NCI-H1436 (cell line): ENCODE measurements around the gene MBD5.

Experiments used
- DNase-seq: peaks from one replicate; lab custom pipeline; 2025; lab: John Stamatoyannopoulos, UW

Gene MBD5

DNA sequence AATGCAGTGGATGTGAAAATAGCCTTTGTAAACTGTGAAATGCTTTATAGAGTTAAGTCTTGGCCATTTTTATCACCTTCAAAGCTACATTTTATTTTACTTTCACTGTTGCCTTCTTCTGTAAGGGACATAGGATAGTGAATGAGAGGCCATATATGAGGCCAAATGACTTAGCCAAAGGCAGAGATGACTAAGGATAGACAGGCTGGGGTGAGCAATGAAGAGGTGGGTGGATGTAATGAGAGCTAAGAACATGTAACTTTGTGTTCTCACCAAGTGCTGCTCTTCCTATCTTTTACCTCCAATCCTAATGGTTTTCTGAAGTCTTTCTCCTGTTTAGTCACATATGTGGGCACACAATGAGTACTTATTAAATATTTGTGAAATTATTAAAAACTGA lies 101.9 kb downstream of the MBD5 start:
- no peak for DNase-seq

GRCh38 chr2:148124271-148124670 lies 103.4 kb downstream of the MBD5 start:
- DNase-seq = no peak

DNA sequence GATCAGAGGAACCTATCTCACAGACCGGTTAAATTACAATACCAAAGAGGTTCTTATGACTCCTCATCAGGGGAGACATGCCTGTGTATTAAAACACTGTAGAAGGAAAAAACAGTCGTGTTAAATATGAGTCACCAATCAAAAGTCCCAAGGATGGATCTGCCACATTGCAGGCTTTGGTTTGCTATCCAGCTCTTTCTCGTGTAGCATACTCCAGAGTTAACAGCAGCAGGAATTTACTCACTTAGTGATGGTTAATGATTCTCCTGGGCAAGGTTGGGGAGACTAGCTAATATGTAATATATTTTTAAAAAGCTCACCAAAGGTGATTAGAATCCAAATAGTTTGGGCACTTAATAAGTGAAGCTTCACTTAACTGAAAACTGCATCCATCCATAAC lies 109.7 kb downstream of the MBD5 start:
- no peak for DNase-seq

- no peak for DNase-seq
These were observed 111.5 kb downstream of the MBD5 start for GRCh38 chr2:148132412-148132811.

DNA sequence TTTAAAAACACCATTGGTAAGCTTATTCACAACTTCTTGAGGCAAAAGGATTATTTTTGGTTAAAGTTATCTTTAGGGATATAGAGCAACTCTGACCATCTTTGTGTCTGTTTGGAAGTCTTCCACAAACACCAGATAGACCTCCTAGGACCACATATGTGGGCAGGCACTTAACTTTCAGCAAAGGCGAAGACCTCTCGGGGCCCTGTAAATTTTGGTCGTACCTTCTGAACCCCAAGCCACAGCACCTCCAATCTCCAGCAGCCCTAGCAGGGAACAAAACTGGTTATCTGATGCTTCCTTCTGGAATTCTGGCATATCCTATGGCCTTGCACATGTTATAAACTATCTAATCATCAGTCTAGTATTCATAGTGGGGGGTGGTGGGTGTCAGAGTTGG lies 114.8 kb downstream of the MBD5 start:
- no peak for DNase-seq

DNA sequence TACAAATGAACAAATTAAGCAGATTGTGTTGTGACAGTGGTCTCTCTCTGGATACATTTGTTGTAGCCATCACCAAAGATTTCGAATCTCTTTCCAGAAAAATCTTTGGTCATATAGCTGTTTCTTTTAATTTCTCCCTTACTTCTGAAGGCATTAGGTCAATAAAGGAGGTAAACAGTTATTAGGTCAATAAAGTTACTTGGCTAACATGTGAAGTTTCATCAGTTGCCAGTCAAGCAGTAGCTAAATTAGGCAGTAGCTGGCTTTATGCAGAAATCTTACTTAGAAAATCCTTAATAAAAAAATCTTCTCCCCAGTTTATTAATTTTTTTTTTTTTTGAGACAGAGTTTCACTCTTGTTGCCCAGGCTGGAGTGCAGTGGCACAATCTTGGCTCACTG lies 115.5 kb downstream of the MBD5 start:
- no peak for DNase-seq

DNA sequence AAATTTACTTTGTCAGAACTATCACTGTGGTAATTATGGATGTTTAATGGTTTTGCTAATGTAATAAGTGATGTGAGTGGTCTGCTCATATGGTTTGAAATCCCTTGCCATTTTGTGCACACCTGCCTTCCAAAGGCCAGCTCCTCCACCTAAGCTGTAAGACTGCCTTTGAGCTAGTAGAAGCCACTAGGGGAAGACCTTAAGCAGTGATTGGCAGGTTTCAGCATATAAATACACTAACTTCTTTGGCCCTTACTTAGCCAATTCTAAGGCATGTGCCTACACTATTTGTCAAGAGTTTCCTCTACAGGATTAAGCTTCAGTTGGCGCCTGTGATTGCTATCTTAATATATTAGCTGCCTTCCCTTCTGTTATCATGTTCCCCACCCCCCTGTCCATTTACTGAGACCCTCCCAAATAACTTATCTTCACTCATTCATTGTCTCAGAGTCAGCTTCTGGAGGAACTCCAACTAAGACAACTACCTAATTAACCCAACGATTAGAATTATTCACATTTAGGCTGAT lies 141.1 kb downstream of the MBD5 start:
- no peak for DNase-seq

DNA sequence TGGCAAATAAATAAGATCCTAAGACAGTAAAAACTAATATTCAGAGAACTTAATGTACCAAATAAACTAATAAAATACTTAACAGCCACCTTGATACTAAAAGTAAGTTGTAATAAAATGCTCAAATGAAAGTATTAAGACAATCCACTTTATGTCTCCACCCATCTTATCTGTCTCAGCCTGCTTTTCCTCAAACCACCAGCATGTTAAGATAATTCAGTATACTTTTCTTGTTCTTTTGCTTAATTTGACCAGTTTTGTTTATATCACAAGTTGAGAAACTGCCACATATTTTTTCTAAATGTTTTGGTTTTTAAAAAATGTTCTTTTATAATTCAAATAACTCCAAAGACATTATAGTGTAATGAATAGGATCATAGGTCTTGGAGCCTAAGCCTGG lies 142.0 kb downstream of the MBD5 start:
- no peak for DNase-seq

GRCh38 chr2:148165975-148166374 lies 145.1 kb downstream of the MBD5 start:
- DNase-seq = no peak

- DNase-seq = no peak
These were observed 146.4 kb downstream of the MBD5 start for GRCh38 chr2:148167241-148167766.

DNA sequence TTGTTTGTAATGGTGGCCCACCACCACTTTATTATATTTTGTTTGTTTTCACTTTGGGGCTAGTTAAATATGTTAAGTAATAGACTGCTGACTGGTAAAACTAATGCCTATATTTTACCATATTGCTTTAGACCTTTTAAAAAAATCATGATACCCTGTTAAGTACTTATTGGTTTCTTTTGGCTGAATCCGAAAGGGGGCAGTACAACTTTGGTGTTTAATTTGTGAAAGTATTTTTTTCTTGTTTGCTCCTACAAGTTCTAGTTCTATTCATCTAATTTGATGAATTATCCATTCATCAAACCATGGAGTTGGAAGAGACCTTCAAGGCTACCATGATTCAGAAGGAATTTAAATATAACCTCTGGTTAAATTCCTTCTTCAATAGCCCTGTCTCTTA lies 147.0 kb downstream of the MBD5 start:
- DNase-seq = no peak

GRCh38 chr2:148172131-148172753 lies 151.4 kb downstream of the MBD5 start:
- DNase-seq = no peak

DNA sequence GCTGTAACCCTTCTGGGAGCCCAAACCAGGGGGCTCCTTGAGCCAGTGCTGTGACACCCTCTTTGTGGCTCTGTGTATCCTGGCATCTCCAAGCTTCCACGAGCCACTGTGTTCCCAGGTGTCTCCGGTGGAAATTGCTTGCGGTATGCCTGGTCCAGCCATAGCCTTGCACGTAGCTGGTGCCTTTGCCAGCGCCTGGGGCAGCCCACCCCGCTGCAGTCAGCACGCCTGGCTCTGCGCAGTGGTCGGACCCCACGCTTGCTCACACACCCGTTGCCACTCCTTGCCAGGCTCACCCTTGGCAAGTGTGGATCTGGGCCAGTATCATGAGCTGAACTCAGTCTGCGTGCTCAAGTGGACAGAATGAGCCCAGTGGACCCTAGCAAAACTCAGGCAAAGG lies 152.3 kb downstream of the MBD5 start:
- no peak for DNase-seq

DNA sequence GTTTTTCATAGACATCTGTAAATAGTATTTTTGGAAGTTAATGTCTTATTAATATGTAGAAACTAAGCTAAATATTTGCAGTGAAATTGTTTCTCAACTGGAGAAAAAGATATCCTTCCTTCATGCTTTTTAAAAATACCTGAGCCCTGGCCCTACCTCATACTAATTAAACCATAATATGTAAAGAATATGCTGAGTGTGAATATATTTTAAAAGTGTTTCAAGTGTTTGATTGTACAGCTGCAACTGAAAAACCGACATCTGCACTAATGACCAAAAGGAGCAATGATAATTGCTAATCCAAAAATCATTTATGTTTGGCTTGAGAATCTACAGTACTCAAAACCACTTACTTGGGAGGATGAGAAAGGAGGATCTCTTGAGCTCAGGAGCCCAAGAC lies 156.7 kb downstream of the MBD5 start:
- DNase-seq = no peak

DNA sequence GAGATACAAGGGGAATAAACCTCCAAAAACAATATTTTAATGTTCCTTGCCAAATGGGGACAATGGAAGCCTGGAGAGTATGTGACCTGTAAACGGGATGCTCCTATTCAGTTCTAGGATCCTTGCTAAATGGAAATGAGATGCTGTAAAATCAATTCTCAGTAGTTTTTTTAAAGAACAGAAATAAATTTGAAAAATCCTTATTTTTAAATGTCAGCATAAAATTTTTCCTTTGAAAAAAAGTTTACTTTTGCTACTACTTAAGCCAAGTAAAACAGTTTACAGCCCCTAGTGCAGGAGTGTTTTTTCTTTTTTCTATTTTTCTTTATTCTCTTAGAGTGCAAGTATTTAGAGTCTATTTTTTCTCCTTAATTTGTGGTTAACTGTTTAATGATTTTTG lies 158.8 kb downstream of the MBD5 start:
- no peak for DNase-seq

- DNase-seq = no peak
These were observed 164.1 kb downstream of the MBD5 start for GRCh38 chr2:148184976-148185375.

GRCh38 chr2:148194882-148195281 lies 174.0 kb downstream of the MBD5 start:
- DNase-seq = no peak

DNA sequence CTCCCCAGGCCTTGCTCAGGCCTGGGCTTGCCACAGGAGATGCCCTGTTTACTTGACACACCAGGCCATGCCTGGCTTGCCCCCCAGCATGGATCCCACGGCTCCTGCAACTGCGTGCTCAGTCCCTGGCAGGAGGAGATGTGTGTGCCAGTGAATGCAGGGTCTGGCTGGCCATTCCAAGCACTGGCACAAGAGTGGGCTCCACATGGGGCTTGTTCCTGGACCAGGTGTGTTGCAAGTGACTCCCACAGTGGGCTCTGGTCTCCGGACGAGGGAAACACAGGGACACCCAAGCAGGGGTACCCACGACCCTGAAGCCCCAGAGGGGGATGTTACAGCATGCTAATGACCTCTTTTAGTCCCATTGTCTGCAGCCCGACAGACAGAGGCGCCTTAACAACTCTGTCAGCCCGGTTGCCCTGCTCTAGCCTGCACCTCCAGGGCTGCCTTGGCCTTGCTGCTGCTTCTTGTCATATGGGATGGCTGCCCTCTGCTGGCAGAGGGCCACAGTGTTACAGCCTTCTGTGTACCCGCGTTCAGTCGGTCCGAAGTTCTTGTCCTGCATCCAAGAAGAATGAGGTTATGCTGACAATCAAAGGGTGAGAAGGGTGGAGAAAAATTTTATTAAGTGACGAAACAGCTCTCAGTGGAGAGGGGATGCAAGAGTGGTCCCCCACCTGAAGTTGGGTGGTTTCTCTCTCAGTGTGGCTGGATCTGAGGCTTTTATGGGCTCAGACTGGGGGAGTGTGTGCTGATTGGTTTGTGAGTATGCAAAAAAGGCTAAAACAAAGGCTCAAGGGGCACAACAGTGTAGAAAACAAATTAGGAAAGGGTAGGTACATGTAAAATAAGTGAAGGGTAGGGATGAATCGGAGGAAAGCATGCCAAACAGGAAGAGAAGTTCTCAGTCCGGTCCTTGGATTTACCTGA lies 180.4 kb downstream of the MBD5 start:
- DNase-seq = no peak

DNA sequence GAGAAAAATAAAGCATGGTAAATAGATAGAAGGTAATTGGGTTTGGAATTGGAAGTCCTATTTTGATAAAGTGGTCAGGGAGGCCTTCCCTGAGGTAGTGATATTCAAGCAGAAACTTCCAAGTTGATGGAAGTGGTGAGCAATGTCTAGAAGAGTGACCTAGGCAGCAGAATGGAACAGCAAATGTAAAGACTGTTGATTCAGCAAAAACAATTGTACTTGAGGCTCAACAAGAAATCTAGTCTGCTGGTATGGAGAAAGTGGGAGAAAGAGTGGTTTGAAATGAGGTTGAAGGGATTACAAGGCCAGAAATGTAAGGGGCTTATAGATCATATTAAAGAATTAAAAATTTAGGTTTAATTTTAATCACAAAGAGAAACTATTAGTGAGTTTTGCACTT lies 181.3 kb downstream of the MBD5 start:
- no peak for DNase-seq

DNA sequence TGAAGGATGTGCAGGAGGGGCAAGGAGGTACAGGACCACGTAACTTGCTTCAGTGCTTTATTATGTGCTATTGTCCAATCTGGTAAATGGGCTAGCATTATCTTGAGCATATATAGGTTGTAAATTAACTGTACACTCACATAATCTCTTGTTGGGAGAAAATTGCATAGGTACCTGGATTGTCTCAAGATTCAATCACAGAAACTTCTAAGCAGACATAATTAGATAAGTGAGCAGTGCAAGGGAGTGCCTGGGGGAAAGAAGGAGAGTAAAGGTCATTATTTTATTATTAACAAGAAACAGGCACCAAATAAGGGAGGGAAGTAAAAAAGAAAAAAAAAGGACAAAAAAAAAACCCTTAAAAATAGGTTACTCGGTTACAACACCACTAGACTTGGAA lies 186.2 kb downstream of the MBD5 start:
- no peak for DNase-seq

GRCh38 chr2:148209603-148210002 lies 188.7 kb downstream of the MBD5 start:
- DNase-seq = no peak

DNA sequence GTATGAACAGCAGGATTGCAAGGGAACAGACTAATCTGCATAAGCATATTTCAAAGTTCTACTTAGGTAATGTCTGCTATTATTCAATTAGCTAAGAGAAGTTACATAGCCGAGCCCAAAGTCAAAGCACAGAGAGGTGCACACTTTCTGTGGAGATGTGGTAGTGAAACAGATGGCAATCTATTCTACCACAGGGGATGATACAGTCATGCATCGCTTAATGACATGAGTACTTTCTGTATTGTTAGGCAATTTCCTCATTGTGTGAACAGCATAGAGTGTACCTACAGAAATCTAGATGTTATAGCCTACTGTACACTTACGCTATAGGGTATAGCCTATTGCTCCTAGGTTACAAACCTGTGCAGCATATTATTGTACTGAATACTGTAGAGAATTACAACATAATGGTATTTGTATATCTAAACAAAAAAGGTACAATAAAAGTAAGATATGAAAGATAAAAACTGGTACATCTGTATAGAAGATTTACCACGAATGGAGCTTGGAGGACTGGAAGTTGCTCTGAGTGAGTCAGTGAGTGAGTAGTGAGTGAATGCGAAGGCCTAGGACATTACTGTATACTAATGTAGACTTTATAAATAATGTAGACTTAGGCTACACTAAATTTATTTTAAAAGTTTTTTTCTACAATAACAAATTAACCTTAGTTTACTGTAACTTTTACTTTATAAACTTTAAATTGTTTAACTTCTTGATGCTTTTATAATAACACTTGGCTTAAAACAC lies 197.6 kb downstream of the MBD5 start:
- no peak for DNase-seq
